Activated T-helper 1 cell treated with anti-CD3 and anti-CD28 coated beads, Interleukin-12 subunit alpha, Interleukin-12 subunit beta, Interleukin-2, Interleukin-4 antibody, amounts not matched to agents 30 ng/mL and 10 ng/mL and 1 ng/mL, durations not matched to agents 14 hours and 24 hours and 36 hours (primary cell): ENCODE results near the gene EPC1. TPM values are rescaled to one million over a fixed set of nuclear protein-coding genes. Genes with fewer than 3 reads are reported as not detected.
"Not testable (repeated sequence)": the region's sequence is repeated elsewhere in the genome, so short reads cannot be mapped to it uniquely, and the experiment has no call there.

Experiments
- DNase-seq: peaks from one replicate; pipeline ENCODE4 v3.0.0; 2021; ENCODE audit warnings: low spot score
- H3K27ac Mint-ChIP-seq: one replicate; pipeline ENCODE4 v1.8.0; 2021; ENCODE audit warnings: mild to moderate bottlenecking, mixed read lengths
- H3K27me3 Mint-ChIP-seq: one replicate; pipeline ENCODE4 v1.8.0; 2022; ENCODE audit warnings: mild to moderate bottlenecking, moderate library complexity, mixed read lengths; ENCODE audit not compliant: insufficient read depth
- H3K36me3 Mint-ChIP-seq: one replicate; pipeline ENCODE4 v1.8.0; 2021; ENCODE audit warnings: low read depth, mixed read lengths
- H3K4me1 Mint-ChIP-seq: one replicate; pipeline ENCODE4 v1.8.0; 2021; ENCODE audit warnings: low read depth, mixed read lengths
- H3K4me3 Mint-ChIP-seq: one replicate; pipeline ENCODE4 v1.8.0; 2021; ENCODE audit warnings: mild to moderate bottlenecking, moderate library complexity, mixed read lengths
- H3K9me3 Mint-ChIP-seq: one replicate; pipeline ENCODE4 v1.8.0; 2021; ENCODE audit warnings: mixed read lengths
- intact Hi-C: fragments of 100-400 bp; cut with micrococcal nuclease; formaldehyde crosslinking; loops from one replicate; pipeline ENCODE4 v1.15.1; 2024
- total RNA-seq: library from RNA; stranded (reverse); gene quantifications from 2 replicates; pipeline ENCODE4 v1.2.3, GENCODE V29; 2022

Gene EPC1
- total RNA-seq, 1 donor from 2014 or later, result 37.8 TPM

DNA sequence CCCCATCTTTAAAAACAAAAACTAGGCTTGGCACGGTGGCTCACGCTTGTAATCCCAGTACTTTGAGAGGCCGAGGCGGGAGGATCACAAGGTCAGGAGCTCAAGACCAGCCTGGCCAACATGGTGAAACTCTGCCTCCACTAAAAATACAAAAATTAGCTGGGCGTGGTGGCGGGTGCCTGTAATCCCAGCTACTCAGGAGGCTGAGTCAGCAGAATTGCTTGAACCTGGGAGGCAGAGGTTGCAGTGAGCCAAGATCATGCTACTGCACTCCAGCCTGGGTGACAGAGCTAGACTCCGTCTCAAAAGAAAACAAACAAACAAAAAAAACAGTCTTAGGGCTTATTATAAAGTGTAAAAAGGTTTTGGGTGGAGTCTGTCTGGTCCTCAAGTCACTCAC is 117.2 kb downstream of the EPC1 start:
- DNase-seq, H3K4me1 Mint-ChIP-seq, H3K27me3 Mint-ChIP-seq, H3K9me3 Mint-ChIP-seq, H3K36me3 Mint-ChIP-seq, intact Hi-C loops, H3K27ac Mint-ChIP-seq, H3K4me3 Mint-ChIP-seq: not testable (repeated sequence)

GRCh38 chr10:32229170-32229569 is 117.8 kb downstream of the EPC1 start:
- Mint-ChIP-seq H3K9me3 (no peaks in the 10 kb centered on the region), H3K4me3 (no peak overlapping the region), H3K27me3 (peaks cover 6% of the 10 kb centered on the region), H3K27ac (no peak overlapping the region), H3K36me3 (no peaks in the 10 kb centered on the region), H3K4me1 (no peaks in the 10 kb centered on the region)
- DNase-seq, result no peak
- intact Hi-C loops, result no loop called here

DNA sequence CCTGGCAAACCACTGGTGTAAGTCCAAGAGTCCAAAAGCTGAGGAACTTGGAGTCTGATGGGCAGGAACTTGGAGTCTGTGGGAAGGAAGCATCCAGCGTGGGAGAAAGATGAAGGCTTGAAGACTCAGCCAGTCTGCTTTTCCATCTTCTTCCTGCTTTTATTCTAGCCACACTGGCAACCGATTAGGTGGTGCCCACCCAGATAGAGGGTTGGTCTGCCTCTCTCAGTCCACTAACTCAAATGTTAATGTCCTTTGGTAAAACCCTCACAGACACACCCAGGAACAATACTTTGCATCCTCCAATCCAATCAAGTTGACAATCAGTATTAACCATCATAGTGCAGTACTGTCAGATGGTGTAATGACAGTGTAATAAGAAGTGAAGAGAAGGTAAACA is 119.2 kb downstream of the EPC1 start:
- DNase-seq, result no peak
- Mint-ChIP-seq H3K4me3 (no peak overlapping the region), H3K9me3 (no peaks in the 10 kb centered on the region), H3K27me3 (peaks cover 6% of the 10 kb centered on the region), H3K4me1 (no peaks in the 10 kb centered on the region), H3K27ac (no peak overlapping the region), H3K36me3 (no peaks in the 10 kb centered on the region)
- intact Hi-C loops, result no loop called here

DNA sequence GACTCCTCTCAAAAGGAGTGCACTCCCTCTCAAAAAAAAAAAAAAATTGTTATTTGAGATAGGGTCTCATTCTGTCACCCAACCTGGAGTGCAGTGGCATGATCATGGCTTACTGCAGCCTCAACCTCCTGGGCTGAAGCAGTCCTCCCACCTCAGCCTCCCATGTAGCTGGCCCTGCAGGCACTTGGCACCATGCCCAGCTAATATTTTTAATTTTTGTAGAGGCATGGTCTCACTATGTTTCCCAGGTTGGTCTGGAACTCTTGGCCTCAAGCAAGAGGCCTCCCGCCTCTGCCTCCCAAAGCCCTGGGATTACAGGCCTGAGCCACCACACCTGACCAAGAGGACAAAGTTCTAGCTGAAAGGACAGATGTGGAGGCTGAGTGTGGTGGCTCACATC is 120.3 kb downstream of the EPC1 start:
- Mint-ChIP-seq H3K36me3 (no peaks in the 10 kb centered on the region), H3K27me3 (peaks cover 7% of the 10 kb centered on the region), H3K4me1 (no peaks in the 10 kb centered on the region), H3K4me3 (no peak overlapping the region), H3K9me3 (no peaks in the 10 kb centered on the region), H3K27ac (no peak overlapping the region)
- intact Hi-C loops, result no loop called here
- DNase-seq, result no peak

GRCh38 chr10:32225976-32226375 is 121.0 kb downstream of the EPC1 start:
- Mint-ChIP-seq H3K36me3 (no peaks in the 10 kb centered on the region), H3K4me3 (no peak overlapping the region), H3K27me3 (peaks cover 9% of the 10 kb centered on the region), H3K9me3 (no peaks in the 10 kb centered on the region), H3K4me1 (no peaks in the 10 kb centered on the region), H3K27ac (no peak overlapping the region)
- no peak for DNase-seq
- intact Hi-C loops, result no loop called here

- H3K4me3 Mint-ChIP-seq, intact Hi-C loops, DNase-seq, H3K36me3 Mint-ChIP-seq, H3K27ac Mint-ChIP-seq, H3K4me1 Mint-ChIP-seq: not testable (repeated sequence)
- Mint-ChIP-seq H3K9me3 (peaks cover 12% of the 10 kb centered on the region), H3K27me3 (peaks cover 13% of the 10 kb centered on the region)
Measured at GRCh38 chr10:32222376-32222775, 124.6 kb downstream of the EPC1 start.

DNA sequence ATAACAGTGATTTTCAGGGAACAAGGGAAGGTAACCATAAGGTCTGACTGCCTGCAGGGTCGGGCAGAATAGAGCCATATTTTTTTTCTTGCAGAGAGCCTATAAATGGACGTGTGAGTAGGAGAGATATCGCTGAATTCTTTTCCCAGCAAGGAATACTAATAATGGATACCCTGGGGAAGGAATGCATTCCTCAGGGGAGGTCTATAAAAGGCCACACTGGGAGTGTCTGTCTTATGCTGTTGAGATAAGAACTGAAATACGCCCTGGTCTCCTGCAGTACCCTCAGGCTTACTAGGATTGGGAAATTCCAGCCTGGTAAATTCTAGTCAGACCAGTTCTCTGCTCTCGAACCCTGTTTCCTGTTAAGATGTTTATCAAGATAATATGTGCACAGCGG is 127.8 kb downstream of the EPC1 start:
- H3K27ac Mint-ChIP-seq, H3K36me3 Mint-ChIP-seq, H3K4me1 Mint-ChIP-seq, DNase-seq, H3K4me3 Mint-ChIP-seq, intact Hi-C loops: not testable (repeated sequence)
- Mint-ChIP-seq H3K9me3 (peaks cover 12% of the 10 kb centered on the region), H3K27me3 (peaks cover 17% of the 10 kb centered on the region)

GRCh38 chr10:32218206-32219044 is 128.5 kb downstream of the EPC1 start:
- H3K27ac Mint-ChIP-seq, DNase-seq, H3K4me1 Mint-ChIP-seq, intact Hi-C loops, H3K4me3 Mint-ChIP-seq, H3K36me3 Mint-ChIP-seq: not testable (repeated sequence)
- peaks cover 12% of the 10 kb centered on the region for H3K9me3 Mint-ChIP-seq
- H3K27me3 Mint-ChIP-seq, result peaks cover 22% of the 10 kb centered on the region

Other genes starting within 250 kb of the EPC1 start
- gene CCDC7, start 99.0 kb upstream of the EPC1 start, total RNA-seq, result 9.0 and 10.2 TPM in 2 replicates